IMR-90 (cell line): ENCODE measurements around the gene GUCD1. TPM values are rescaled to one million over a fixed set of nuclear protein-coding genes. Genes with fewer than 3 reads are reported as not detected.

Source experiments
- ATAC-seq: fragments of 200-7000 bp; cut with Tn5 transposase; 2 replicates; pipeline ENCODE4 v1.9.1; 2020; ENCODE audit warnings: low read depth, mild to moderate bottlenecking, moderate library complexity
- BruUV-seq: library from RNA; stranded (reverse); fragments of 400-500 nt; replicated peaks from 2 replicates; lab custom pipeline; 2021; lab: Mats Ljungman, UMichigan
- CTCF ChIA-PET: fragments of 300-600 bp; formaldehyde crosslinking; extraction: SDS; loops from one replicate; lab custom pipeline; 2021; ENCODE audit warnings: antibody characterized with exemption; lab: Yijun Ruan, JAX
- POLR2A ChIA-PET: fragments of 300-600 bp; sonication (Branson Sonifier 250); formaldehyde crosslinking; loops from one replicate; lab custom pipeline; 2022; ENCODE audit warnings: antibody characterized with exemption; ENCODE audit not compliant: unreplicated experiment; lab: Charles Lee
- DNase-seq: peaks from one replicate; pipeline ENCODE4 v3.0.0; 2013
- H2AFZ ChIP-seq: replicated peaks from 2 replicates; pipeline ENCODE3; 2013; ENCODE audit warnings: low read length, mild to moderate bottlenecking; ENCODE audit not compliant: poor library complexity
- H2AK5ac ChIP-seq: 2 replicates; pipeline ENCODE4 v1.6.1; 2013; ENCODE audit warnings: low read depth, low read length, inconsistent platforms
- H2AK9ac ChIP-seq: replicated peaks from 2 replicates; pipeline ENCODE3; 2013; ENCODE audit warnings: mild to moderate bottlenecking, low read depth, low read length, moderate library complexity; ENCODE audit not compliant: poor library complexity
- H2BK120ac ChIP-seq: 2 replicates; pipeline ENCODE4 v1.6.1; 2013; ENCODE audit warnings: low read depth, low read length, inconsistent platforms
- H2BK15ac ChIP-seq: 3 replicates; pipeline ENCODE4 v1.6.1; 2013; ENCODE audit warnings: low read depth, low read length, inconsistent platforms
- H2BK20ac ChIP-seq: 2 replicates; pipeline ENCODE4 v1.6.1; 2013; ENCODE audit warnings: low read depth, mild to moderate bottlenecking, inconsistent platforms, low read length, moderate library complexity
- H2BK5ac ChIP-seq: 2 replicates; pipeline ENCODE4 v1.6.1; 2013; ENCODE audit warnings: mild to moderate bottlenecking, low read depth, low read length, inconsistent platforms; ENCODE audit not compliant: poor library complexity, severe bottlenecking
- H3K14ac ChIP-seq: replicated peaks from 2 replicates; pipeline ENCODE4 v1.6.1; 2013; ENCODE audit warnings: low read depth, low read length, inconsistent platforms
- H3K18ac ChIP-seq: 2 replicates; pipeline ENCODE4 v1.6.1; 2013; ENCODE audit warnings: low read depth, low read length, control low read depth
- H3K23ac ChIP-seq: 2 replicates; pipeline ENCODE4 v1.6.1; 2013; ENCODE audit warnings: low read depth, low read length, inconsistent platforms
- H3K27ac ChIP-seq: 2 replicates; pipeline ENCODE4 v1.5.1; 2013; ENCODE audit warnings: mild to moderate bottlenecking, control low read depth, low read length; ENCODE audit not compliant: insufficient read depth
- H3K27me3 ChIP-seq: 2 replicates; pipeline ENCODE4 v1.6.1; 2013; ENCODE audit warnings: low read length; ENCODE audit not compliant: control insufficient read depth, insufficient read depth
- H3K36me3 ChIP-seq: 2 replicates; pipeline ENCODE4 v1.6.1; 2013; ENCODE audit warnings: low read length, mixed read lengths; ENCODE audit not compliant: control insufficient read depth, insufficient read depth
- H3K4ac ChIP-seq: 2 replicates; pipeline ENCODE4 v1.6.1; 2013; ENCODE audit warnings: low read depth, low read length, inconsistent platforms
- H3K4me1 ChIP-seq: 2 replicates; pipeline ENCODE4 v1.6.1; 2013; ENCODE audit warnings: low read length, mixed read lengths; ENCODE audit not compliant: control insufficient read depth, insufficient read depth
- H3K4me2 ChIP-seq: 2 replicates; pipeline ENCODE4 v1.6.1; 2013; ENCODE audit warnings: low read depth, mild to moderate bottlenecking, control low read depth, low read length, moderate library complexity
- H3K4me3 ChIP-seq: 2 replicates; pipeline ENCODE4 v1.5.1; 2013; ENCODE audit warnings: low read depth, mild to moderate bottlenecking, control low read depth, low read length, moderate library complexity; ENCODE audit not compliant: insufficient read depth
- H3K56ac ChIP-seq: 2 replicates; pipeline ENCODE4 v1.6.1; 2013; ENCODE audit warnings: low read length, inconsistent platforms; ENCODE audit not compliant: insufficient read depth; ENCODE audit errors: extremely low read depth
- H3K79me1 ChIP-seq, 2 experiments: 2 replicates each; pipeline ENCODE4 v1.6.1; 2013; ENCODE audit warnings: low read length in 2 of 2, inconsistent platforms in 1 of 2, low read depth in 1 of 2
- H3K9ac ChIP-seq: 2 replicates; pipeline ENCODE4 v1.6.1; 2013; ENCODE audit warnings: low read depth, low read length, control low read depth
- H3K9me1 ChIP-seq: 2 replicates; pipeline ENCODE4 v1.6.1; 2013; ENCODE audit warnings: low read length, inconsistent platforms; ENCODE audit not compliant: insufficient read depth
- H3K9me3 ChIP-seq: 2 replicates; pipeline ENCODE4 v1.6.1; 2013; ENCODE audit warnings: low read length; ENCODE audit not compliant: control insufficient read depth, insufficient read depth
- H4K20me1 ChIP-seq: 2 replicates; pipeline ENCODE4 v1.6.1; 2013; ENCODE audit warnings: low read length, inconsistent platforms; ENCODE audit not compliant: insufficient read depth
- H4K5ac ChIP-seq: 2 replicates; pipeline ENCODE4 v1.6.1; 2013; ENCODE audit warnings: mild to moderate bottlenecking, low read depth, low read length, control low read depth
- H4K8ac ChIP-seq, 2 experiments: 2 replicates each; pipeline ENCODE4 v1.6.1; 2013; ENCODE audit warnings: low read depth in 2 of 2, low read length in 2 of 2, control low read depth in 1 of 2, inconsistent platforms in 1 of 2
- H4K91ac ChIP-seq: 2 replicates; pipeline ENCODE4 v1.6.1; 2013; ENCODE audit warnings: low read depth, low read length, inconsistent platforms; ENCODE audit not compliant: insufficient read depth
- CHD1 ChIP-seq: IDR thresholded peaks from 2 replicates; pipeline ENCODE4 v1.6.1; 2012; ENCODE audit warnings: low read depth, low read length, improper control_type of control experiment
- MAZ ChIP-seq: IDR thresholded peaks from 2 replicates; pipeline ENCODE4 v1.6.1; 2012; ENCODE audit warnings: low read depth, mild to moderate bottlenecking, low read length, improper control_type of control experiment, moderate library complexity, borderline replicate concordance
- POLR2A ChIP-seq: IDR thresholded peaks from 2 replicates; pipeline ENCODE4 v1.6.1; 2012; ENCODE audit warnings: mild to moderate bottlenecking, low read depth, low read length
- WGBS, 2 experiments: methylation state at CpG; one replicate each; pipeline versions ENCODE4 v1.1.5 to v1.1.7; 2013; ENCODE audit warnings: missing lambda C conversion rate in 2 of 2; ENCODE audit not compliant: insufficient read length in 1 of 2; ENCODE audit errors: extremely low coverage in 2 of 2; 5-methylcytosine and 5-hydroxymethylcytosine counted together
- dilution Hi-C: fragments of 300-500 bp; cut with HindIII; formaldehyde crosslinking; loops from one replicate; pipeline ENCODE4 v1.14.3; 2018; ENCODE audit warnings: low sequenced_read_pairs; ENCODE audit not compliant: unreplicated experiment
- in situ Hi-C: fragments of 300-500 bp; cut with MboI; formaldehyde crosslinking; loops from 3 replicates; pipeline ENCODE4 v1.14.3; 2019; ENCODE audit warnings: low sequenced_read_pairs, inconsistent platforms, mixed read lengths
- intact Hi-C: fragments of 100-400 bp; cut with micrococcal nuclease; formaldehyde crosslinking; loops from 2 replicates; pipeline ENCODE4 v1.10.0; 2022
- polyA plus RNA-seq, 3 experiments: library from polyadenylated mRNA; depleted of rRNA; stranded (reverse); fragments of >200 nt; gene quantifications; 2 replicates each; pipeline ENCODE4 v1.2.3, GENCODE V29; 2012; ENCODE audit warnings: low replicate concordance in 1 of 3
- total RNA-seq: library from RNA; depleted of rRNA; stranded (reverse); fragments of >200 nt; gene quantifications from 2 replicates; pipeline ENCODE4 v1.2.3, GENCODE V29; 2012
- TF ChIP-seq, protein P1 (sequence below): fragments of 150-350 bp; IDR thresholded peaks from 2 replicates; pipeline ENCODE4 v1.6.1; 2017; ENCODE audit warnings: mild to moderate bottlenecking, antibody characterized with exemption, low read length, low read depth

The GUCD1 gene
- total and polyA plus RNA-seq, 2 of the 4 experiments (the other 2 are of a cell fraction), result 97.6 to 143 TPM

GRCh38 chr22:24502034-24502433 is 52.9 kb downstream of the GUCD1 start:
- ATAC-seq (no peak), DNase-seq (no peak)
- H4K5ac ChIP-seq, result no peak overlapping the region
- no peak overlapping the region for H4K91ac ChIP-seq
- no peak overlapping the region for H2AK5ac ChIP-seq
- no peak overlapping the region for H3K27ac ChIP-seq
- no peak overlapping the region for H2AK9ac ChIP-seq
- no peak overlapping the region for H2BK15ac ChIP-seq
- no peak overlapping the region for H3K4me3 ChIP-seq
- dilution Hi-C loops (no loop called here), in situ Hi-C loops (loop anchor here (5.0 kb wide), 1 partner anchor 85 kb away; no protein-coding TSS in a partner anchor), intact Hi-C loops (no loop called here)
- CTCF ChIA-PET, result interaction anchor here (0.6 kb wide), 1 partner anchor 57 kb away, joined by 3 read pairs; no protein-coding TSS in a partner anchor
- no peaks in the 10 kb centered on the region for H4K20me1 ChIP-seq
- BruUV-seq, result no TSS peak
- no peak overlapping the region for H2AFZ ChIP-seq
- no peak overlapping the region for H3K9ac ChIP-seq
- no peak overlapping the region for H2BK5ac ChIP-seq
- H3K4me1 ChIP-seq, result peaks cover 2% of the 10 kb centered on the region
- H3K27me3 ChIP-seq, result peaks cover 21% of the 10 kb centered on the region
- no peak overlapping the region for H3K4me2 ChIP-seq
- H2BK20ac ChIP-seq, result no peak overlapping the region
- H2BK120ac ChIP-seq, result no peak overlapping the region
- POLR2A ChIA-PET, result no interaction called here
- TF ChIP-seq MAZ (no peak), CHD1 (no peak), POLR2A (no peak)
- TF ChIP-seq, protein P1, sequence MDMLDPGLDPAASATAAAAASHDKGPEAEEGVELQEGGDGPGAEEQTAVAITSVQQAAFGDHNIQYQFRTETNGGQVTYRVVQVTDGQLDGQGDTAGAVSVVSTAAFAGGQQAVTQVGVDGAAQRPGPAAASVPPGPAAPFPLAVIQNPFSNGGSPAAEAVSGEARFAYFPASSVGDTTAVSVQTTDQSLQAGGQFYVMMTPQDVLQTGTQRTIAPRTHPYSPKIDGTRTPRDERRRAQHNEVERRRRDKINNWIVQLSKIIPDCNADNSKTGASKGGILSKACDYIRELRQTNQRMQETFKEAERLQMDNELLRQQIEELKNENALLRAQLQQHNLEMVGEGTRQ, result no peak
- H3K79me1 ChIP-seq, result no peaks in the 10 kb centered on the region
- no peak overlapping the region for H3K23ac ChIP-seq
- H3K9me3 ChIP-seq, result no peaks in the 10 kb centered on the region
- no peak overlapping the region for H3K56ac ChIP-seq
- no peak overlapping the region for H3K18ac ChIP-seq
- H3K14ac ChIP-seq, result no peak overlapping the region
- H3K36me3 ChIP-seq, result no peaks in the 10 kb centered on the region
- H4K8ac ChIP-seq, result no peak overlapping the region
- H3K9me1 ChIP-seq, result peaks cover 2% of the 10 kb centered on the region; the same call in 1 of the 2 replicates
- H3K4ac ChIP-seq, result no peak overlapping the region
- no CpG with 5 or more reads among the region's 7 CpGs for WGBS, 2 experiments
